PC-9 (cell line): Measurements from ENCODE around the gene LDAF1. TPM values are rescaled to one million over a fixed set of nuclear protein-coding genes. Genes with fewer than 3 reads are reported as not detected.

ENCODE experiments used
- BruUV-seq: library from RNA; stranded (reverse); fragments of 400-500 nt; replicated peaks from 2 replicates; lab custom pipeline; 2021; lab: Mats Ljungman, UMichigan
- CTCF ChIA-PET: fragments of 300-600 bp; sonication (Branson Sonifier 250); formaldehyde crosslinking; loops from one replicate; lab custom pipeline; 2022; ENCODE audit warnings: antibody characterized with exemption; lab: Charles Lee
- POLR2A ChIA-PET: fragments of 300-600 bp; sonication (Branson Sonifier 250); formaldehyde crosslinking; loops from one replicate; lab custom pipeline; 2022; ENCODE audit warnings: antibody characterized with exemption; ENCODE audit not compliant: unreplicated experiment; lab: Charles Lee
- DNase-seq, 2 experiments: peaks; one replicate each; pipeline versions ENCODE4 v3.0.0 to v3.0.0-alpha.2; 2015 to 2022; ENCODE audit warnings: mixed read lengths in 1 of 2
- H2AFZ ChIP-seq: fragments of 200-600 bp; sonication (generic); 2 replicates; pipeline ENCODE4 v1.8.1; 2017; ENCODE audit warnings: antibody characterized with exemption
- H3F3A ChIP-seq: fragments of 200-600 bp; sonication (generic); 2 replicates; pipeline ENCODE4 v1.8.1; 2017; ENCODE audit warnings: antibody characterized with exemption, mild to moderate bottlenecking, low read depth; ENCODE audit not compliant: insufficient read depth
- H3K27ac ChIP-seq: fragments of 200-600 bp; sonication (generic); 2 replicates; pipeline ENCODE4 v1.6.1; 2016; ENCODE audit warnings: mixed run types
- H3K27me3 ChIP-seq: fragments of 200-600 bp; sonication (generic); 2 replicates; pipeline ENCODE4 v1.6.1; 2016; ENCODE audit warnings: low read depth, mixed run types; ENCODE audit not compliant: insufficient read depth
- H3K36me3 ChIP-seq: fragments of 200-600 bp; sonication (generic); 2 replicates; pipeline ENCODE4 v1.6.1; 2016; ENCODE audit warnings: low read depth, mixed run types
- H3K4me1 ChIP-seq: fragments of 200-600 bp; sonication (generic); replicated peaks from 2 replicates; pipeline ENCODE4 v1.6.1; 2016; ENCODE audit warnings: mixed run types; ENCODE audit not compliant: insufficient read depth
- H3K4me2 ChIP-seq: fragments of 200-600 bp; sonication (generic); 2 replicates; pipeline ENCODE4 v1.6.1; 2017; ENCODE audit warnings: mixed run types
- H3K4me3 ChIP-seq: fragments of 200-600 bp; sonication (generic); 2 replicates; pipeline ENCODE4 v1.6.1; 2016; ENCODE audit warnings: mixed run types
- H3K79me2 ChIP-seq: fragments of 200-600 bp; sonication (generic); 2 replicates; pipeline ENCODE4 v1.6.1; 2017; ENCODE audit warnings: low read depth, mixed run types
- H3K9me2 ChIP-seq: fragments of 200-600 bp; sonication (generic); 2 replicates; pipeline ENCODE4 v1.8.1; 2017; ENCODE audit warnings: mild to moderate bottlenecking; ENCODE audit not compliant: insufficient read depth
- H3K9me3 ChIP-seq: fragments of 200-600 bp; sonication (generic); 2 replicates; pipeline ENCODE4 v1.8.1; 2016; ENCODE audit warnings: low read depth; ENCODE audit not compliant: insufficient read depth
- H4K20me1 ChIP-seq: fragments of 200-600 bp; sonication (generic); 2 replicates; pipeline ENCODE4 v1.8.1; 2017; ENCODE audit not compliant: insufficient read depth
- CTCF ChIP-seq: fragments of 200-600 bp; sonication (generic); conservative IDR thresholded peaks from 2 replicates; pipeline ENCODE4 v1.6.1; 2017; ENCODE audit warnings: mixed run types, antibody characterized with exemption, mild to moderate bottlenecking, moderate library complexity
- EZH2 ChIP-seq: fragments of 200-600 bp; sonication (generic); IDR thresholded peaks from 2 replicates; pipeline ENCODE4 v1.8.0; 2017; ENCODE audit warnings: antibody characterized with exemption, low read depth
- intact Hi-C: fragments of 100-400 bp; cut with micrococcal nuclease; formaldehyde crosslinking; loops from one replicate; pipeline ENCODE4 v1.10.0; 2022; ENCODE audit not compliant: unreplicated experiment
- total RNA-seq: library from RNA; stranded (reverse); gene quantifications from 2 replicates; pipeline ENCODE4 v1.2.3, GENCODE V29; 2021

Gene LDAF1
- total RNA-seq, 1 experiment from 2014 or later = 47.6 TPM

GRCh38 chr16:21175397-21175796 lies 16.9 kb downstream of the LDAF1 start:
- no peak for DNase-seq
- H3K4me1 ChIP-seq = no peaks in the 10 kb centered on the region
- ChIA-PET CTCF (no interaction called here), POLR2A (no interaction called here)
- H3K4me2 ChIP-seq = no peak overlapping the region
- no peaks in the 10 kb centered on the region for H4K20me1 ChIP-seq
- no peaks in the 10 kb centered on the region for H3K79me2 ChIP-seq
- no peak overlapping the region for H3K4me3 ChIP-seq
- no peak overlapping the region for H3K27ac ChIP-seq
- no peak overlapping the region for H2AFZ ChIP-seq
- TF ChIP-seq EZH2 = no peak
- no peaks in the 10 kb centered on the region for H3F3A ChIP-seq
- H3K27me3 ChIP-seq = no peaks in the 10 kb centered on the region
- intact Hi-C loops = no loop called here
- BruUV-seq = no TSS peak
- no peaks in the 10 kb centered on the region for H3K9me2 ChIP-seq
- no peaks in the 10 kb centered on the region for H3K9me3 ChIP-seq
- peaks cover 42% of the 10 kb centered on the region for H3K36me3 ChIP-seq

GRCh38 chr16:21179126-21179982 lies 20.9 kb downstream of the LDAF1 start:
- H3K27ac ChIP-seq = no peak overlapping the region
- no peaks in the 10 kb centered on the region for H3K27me3 ChIP-seq
- intact Hi-C loops = no loop called here
- no peak overlapping the region for H3K4me3 ChIP-seq
- CTCF ChIA-PET = interaction anchor here (0.6 kb wide), 1 partner anchor 836 kb away, joined by 5 read pairs; no protein-coding TSS in a partner anchor
- POLR2A ChIA-PET = no interaction called here
- H4K20me1 ChIP-seq = no peaks in the 10 kb centered on the region
- H3K9me3 ChIP-seq = no peaks in the 10 kb centered on the region
- H3K4me1 ChIP-seq = no peaks in the 10 kb centered on the region
- TF ChIP-seq CTCF = no peak
- BruUV-seq = no TSS peak
- H3K79me2 ChIP-seq = no peaks in the 10 kb centered on the region
- peaks cover 43% of the 10 kb centered on the region; the same call in 1 of the 2 replicates for H3K36me3 ChIP-seq
- no peak for DNase-seq
- H3K4me2 ChIP-seq = no peak overlapping the region
- no peaks in the 10 kb centered on the region for H3K9me2 ChIP-seq
- peaks cover 4% of the 10 kb centered on the region; the same call in 1 of the 2 replicates for H3F3A ChIP-seq
- no peak overlapping the region for H2AFZ ChIP-seq

DNA sequence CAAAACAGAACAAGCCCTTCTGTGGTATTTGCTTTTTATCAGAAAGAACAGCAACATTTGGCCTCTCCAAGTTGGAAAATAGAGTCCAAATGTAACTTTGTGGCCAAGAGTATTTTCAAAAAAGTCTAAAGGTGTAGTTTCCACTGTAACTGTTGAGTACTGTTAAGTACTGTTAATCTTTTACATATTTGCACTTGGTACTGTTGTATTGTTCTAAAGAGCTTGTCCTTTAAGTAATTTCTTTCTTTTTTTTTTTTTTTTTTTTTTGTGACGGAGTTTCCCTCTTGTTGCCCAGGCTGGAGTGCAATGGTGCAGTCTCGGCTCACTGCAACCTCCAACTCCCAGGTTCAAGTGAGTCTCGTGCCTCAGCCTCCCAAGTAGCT lies 21.5 kb downstream of the LDAF1 start:
- intact Hi-C loops = loop anchor here (10.0 kb wide), 2 partner anchors 385 to 1015 kb away; no protein-coding TSS in a partner anchor
- Histone ChIP-seq H3K4me2 (no peak overlapping the region), H3K9me3 (no peaks in the 10 kb centered on the region), H3K27me3 (no peaks in the 10 kb centered on the region), H3K9me2 (no peaks in the 10 kb centered on the region), H3K27ac (no peak overlapping the region), H3F3A (peaks cover 4% of the 10 kb centered on the region; the same call in 1 of the 2 replicates), H3K4me3 (no peak overlapping the region), H2AFZ (no peak overlapping the region), H3K36me3 (peaks cover 43% of the 10 kb centered on the region; the same call in 1 of the 2 replicates), H3K79me2 (no peaks in the 10 kb centered on the region), H3K4me1 (no peaks in the 10 kb centered on the region), H4K20me1 (no peaks in the 10 kb centered on the region)
- TF ChIP-seq EZH2 (no peak), CTCF (no peak)
- ChIA-PET POLR2A (no interaction called here), CTCF (interaction anchor here (0.6 kb wide), 1 partner anchor 836 kb away, joined by 5 read pairs; no protein-coding TSS in a partner anchor)
- BruUV-seq = no TSS peak
- DNase-seq = no peak
